Gastrocnemius medialis (tissue), 4 donors: ENCODE measurements around the gene GLRA1.

Experiments
- POLR2A ChIP-seq, 2 donors: fragments of 450-650 bp; IDR thresholded peaks; one replicate each; pipeline ENCODE4 v1.6.1; 2017; ENCODE audit warnings: antibody characterized with exemption in 2 of 2, mild to moderate bottlenecking in 2 of 2, moderate library complexity in 2 of 2
- TF ChIP-seq, protein P1 (sequence below), 5 experiments: fragments of 450-650 bp in 3 of 5; fragments of 200-600 bp in 2 of 5; sonication (generic) in 2 of 5; IDR thresholded peaks in 4 of 5; conservative IDR thresholded peaks in 1 of 5; 1 replicate in 4 of 5; 2 replicates in 1 of 5; pipeline ENCODE4 v1.5.1; 2016 to 2019; ENCODE audit warnings: antibody characterized with exemption in 5 of 5, mild to moderate bottlenecking in 3 of 5, moderate library complexity in 3 of 5

DNA sequence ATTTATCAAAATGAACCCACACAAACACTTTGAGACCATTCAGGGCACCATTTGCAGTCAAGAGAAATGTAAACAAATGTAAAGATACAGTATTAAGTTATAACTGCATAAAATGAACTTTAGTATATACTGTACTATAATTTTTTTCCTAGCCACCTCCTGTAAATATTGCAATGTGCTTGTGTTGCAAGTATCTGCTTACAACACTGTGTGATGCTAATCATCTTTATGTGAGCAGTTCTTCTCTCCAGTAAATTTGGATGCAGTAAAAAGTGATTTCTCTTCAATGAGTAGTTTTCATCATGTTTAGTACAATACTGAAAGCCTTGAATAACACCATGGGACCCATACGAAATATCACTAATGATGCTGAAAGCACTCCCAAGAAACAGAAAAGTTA lies 143.4 kb downstream of the GLRA1 start:
- TF ChIP-seq, protein P1, sequence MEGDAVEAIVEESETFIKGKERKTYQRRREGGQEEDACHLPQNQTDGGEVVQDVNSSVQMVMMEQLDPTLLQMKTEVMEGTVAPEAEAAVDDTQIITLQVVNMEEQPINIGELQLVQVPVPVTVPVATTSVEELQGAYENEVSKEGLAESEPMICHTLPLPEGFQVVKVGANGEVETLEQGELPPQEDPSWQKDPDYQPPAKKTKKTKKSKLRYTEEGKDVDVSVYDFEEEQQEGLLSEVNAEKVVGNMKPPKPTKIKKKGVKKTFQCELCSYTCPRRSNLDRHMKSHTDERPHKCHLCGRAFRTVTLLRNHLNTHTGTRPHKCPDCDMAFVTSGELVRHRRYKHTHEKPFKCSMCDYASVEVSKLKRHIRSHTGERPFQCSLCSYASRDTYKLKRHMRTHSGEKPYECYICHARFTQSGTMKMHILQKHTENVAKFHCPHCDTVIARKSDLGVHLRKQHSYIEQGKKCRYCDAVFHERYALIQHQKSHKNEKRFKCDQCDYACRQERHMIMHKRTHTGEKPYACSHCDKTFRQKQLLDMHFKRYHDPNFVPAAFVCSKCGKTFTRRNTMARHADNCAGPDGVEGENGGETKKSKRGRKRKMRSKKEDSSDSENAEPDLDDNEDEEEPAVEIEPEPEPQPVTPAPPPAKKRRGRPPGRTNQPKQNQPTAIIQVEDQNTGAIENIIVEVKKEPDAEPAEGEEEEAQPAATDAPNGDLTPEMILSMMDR (IDR thresholded peaks at IDR 0.05 in 4 of 5, conservative IDR thresholded peaks at IDR 0.05 in 1 of 5), result no peak
- no peak for TF ChIP-seq POLR2A (IDR thresholded peaks at IDR 0.05)
